GM19397 (cell line): ENCODE measurements around the gene ZNF160.
"Not testable (repeated sequence)": the region's sequence is repeated elsewhere in the genome, so short reads cannot be mapped to it uniquely, and the experiment has no call there.

ENCODE experiments used
- ATAC-seq: cut with Tn5 transposase; IDR thresholded peaks from one replicate; pipeline ENCODE4 v1.9.1; 2021; ENCODE audit warnings: mild to moderate bottlenecking, moderate library complexity; ENCODE audit not compliant: unreplicated experiment

ZNF160 gene

DNA sequence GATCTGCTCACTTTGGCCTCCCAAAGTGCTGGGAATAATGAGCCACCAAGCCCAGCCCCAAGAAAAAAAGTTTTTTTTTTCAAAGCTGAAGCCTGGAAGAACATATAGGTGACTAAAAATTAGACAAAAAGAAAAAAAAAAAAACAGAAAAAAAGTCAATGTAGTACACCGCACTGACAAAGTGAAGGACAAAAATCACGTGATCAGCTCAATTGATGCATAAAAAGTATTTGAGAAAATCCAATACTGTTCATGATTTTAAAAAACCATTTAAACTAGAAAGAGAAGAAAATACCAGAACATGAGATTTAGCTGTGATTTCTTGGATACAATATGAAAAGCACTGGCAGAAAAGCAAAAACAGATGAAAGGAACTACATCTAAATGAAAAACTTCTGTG lies 69.2 kb downstream of the ZNF160 start:
- ATAC-seq, result no peak

DNA sequence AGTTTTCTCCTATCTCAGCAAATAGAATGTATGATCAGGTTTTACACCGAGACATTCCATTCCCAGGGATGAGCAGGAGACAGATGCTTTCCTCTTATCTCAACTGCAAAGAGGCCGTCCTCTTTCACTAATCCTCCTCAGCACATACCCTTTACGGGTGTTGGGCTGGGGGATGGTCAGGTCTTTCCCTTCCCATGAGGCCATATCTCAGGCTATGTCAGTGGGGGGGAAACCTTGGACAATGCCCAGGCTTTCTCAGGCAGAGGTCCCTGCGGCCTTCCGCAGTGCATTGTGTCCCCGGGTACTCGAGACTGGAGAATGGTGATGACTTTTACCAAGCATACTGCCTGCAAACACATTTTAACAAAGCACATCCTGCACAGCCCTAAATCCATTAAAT lies 74.9 kb downstream of the ZNF160 start:
- ATAC-seq, result not testable (repeated sequence)

DNA sequence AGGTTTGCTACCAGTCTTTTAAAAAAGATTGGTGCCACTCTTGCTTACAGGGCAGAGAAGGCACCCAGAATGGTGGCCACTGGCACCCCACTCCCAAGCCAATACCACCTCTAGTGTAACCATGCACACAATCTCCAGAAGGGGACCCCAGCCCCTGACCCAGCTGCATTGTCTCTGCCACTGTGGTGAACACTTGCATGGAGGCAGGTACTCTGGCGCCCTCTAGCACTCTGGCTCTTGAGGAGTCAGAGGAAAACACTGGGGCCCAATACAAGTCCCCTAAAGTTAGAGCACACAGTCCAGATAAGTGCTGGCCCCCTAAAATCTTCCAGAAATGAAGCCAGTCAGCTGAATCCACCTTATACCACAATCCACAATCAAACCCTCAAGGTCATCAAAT lies 83.5 kb downstream of the ZNF160 start:
- ATAC-seq, result no peak
